GM18861 (cell line): ENCODE data around the gene TRNAU1AP.
A peak's percentile ranks its signal among the peaks of the same experiment; 100 is the strongest.
"Not testable (repeated sequence)": the region's sequence is repeated elsewhere in the genome, so short reads cannot be mapped to it uniquely, and the experiment has no call there.

Source experiments
- ATAC-seq: cut with Tn5 transposase; IDR thresholded peaks from one replicate; pipeline ENCODE4 v1.9.1; 2021; ENCODE audit not compliant: unreplicated experiment

The TRNAU1AP gene

DNA sequence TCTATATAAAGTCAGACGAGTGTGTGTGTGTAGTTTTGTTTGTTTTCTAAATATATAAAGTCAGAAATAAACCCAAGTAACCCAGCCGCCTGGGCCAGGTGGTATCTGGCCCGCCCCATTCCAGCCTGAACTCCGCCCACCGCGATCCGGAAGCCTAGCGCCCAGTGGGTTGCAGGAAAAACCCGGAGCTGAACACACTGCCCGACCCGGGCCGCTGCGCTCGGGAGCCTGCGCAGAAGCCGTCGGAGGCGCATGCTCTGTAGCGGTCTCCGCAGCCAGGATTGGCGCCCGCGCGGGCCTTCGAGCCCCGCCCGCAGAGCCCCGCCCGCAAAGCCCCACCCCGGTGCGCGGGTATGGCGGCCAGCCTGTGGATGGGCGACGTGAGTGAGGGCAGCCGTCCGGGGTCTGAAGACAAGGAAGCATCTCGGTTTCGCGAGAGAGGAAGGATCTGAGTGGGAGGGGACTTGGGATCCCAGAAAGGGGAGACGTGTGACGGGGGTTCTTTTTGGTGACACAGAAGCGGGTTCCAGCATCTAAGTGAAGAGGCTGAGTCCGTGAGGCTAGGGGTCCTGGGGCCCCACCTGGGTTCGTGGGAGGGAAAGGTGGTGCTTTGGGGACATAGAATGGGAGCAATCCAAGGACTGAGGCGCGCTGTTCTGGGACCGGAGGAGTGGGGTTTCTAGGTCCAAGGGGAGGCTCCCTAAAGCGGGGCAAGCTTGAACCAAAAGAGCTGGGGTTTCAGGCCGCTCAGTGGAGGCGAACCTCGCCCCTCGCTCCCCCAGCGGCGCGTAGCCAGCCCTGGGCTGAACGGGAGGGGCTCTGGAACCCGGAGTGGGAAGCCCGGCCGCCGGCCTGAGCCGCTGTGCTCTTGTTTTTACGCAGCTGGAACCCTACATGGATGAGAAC lies at the start of gene TRNAU1AP:
TRNAU1AP (plus strand) TSS at position 328 of the 906 bp plus-strand sequence; CDS start at position 354, 26 bp downstream.
- peak; percentile 89 for ATAC-seq

GRCh38 chr1:28503117-28503516 lies 49.8 kb upstream of the TRNAU1AP start:
- ATAC-seq, result no peak

- peak; percentile 63 for ATAC-seq
Observed at GRCh38 chr1:28505406-28506187, 47.3 kb upstream of the TRNAU1AP start, which contains the start of gene RCC1. Gene RCC1 (plus strand): TSS chr1:28506043. CDS start chr1:28529867, 23,824 bp downstream.

DNA sequence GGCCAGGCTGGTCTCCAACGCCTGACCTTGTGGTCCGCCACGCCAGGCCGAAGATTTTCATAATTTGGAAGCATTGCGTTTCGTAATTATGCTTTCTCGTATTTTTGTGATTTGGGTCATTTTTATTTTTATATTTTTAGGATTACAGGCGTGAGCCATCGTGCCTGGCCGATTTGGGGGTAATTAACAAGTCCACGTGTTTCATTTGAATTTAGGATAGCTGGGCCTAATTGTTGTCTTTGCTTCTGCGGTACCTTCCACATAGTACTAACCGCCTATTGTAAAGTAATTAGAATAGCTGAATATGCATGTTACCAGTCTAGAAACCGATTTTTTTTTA lies 46.0 kb upstream of the TRNAU1AP start:
- no peak for ATAC-seq

- ATAC-seq, result no peak
Observed at GRCh38 chr1:28507247-28507645, 45.6 kb upstream of the TRNAU1AP start.

- ATAC-seq, result no peak
Observed at GRCh38 chr1:28507646-28508434, 45.0 kb upstream of the TRNAU1AP start.

- no peak for ATAC-seq
Observed at GRCh38 chr1:28508435-28508754, 44.5 kb upstream of the TRNAU1AP start.

GRCh38 chr1:28509705-28510272 lies 43.1 kb upstream of the TRNAU1AP start:
- no peak for ATAC-seq

GRCh38 chr1:28510273-28510969 lies 42.5 kb upstream of the TRNAU1AP start:
- ATAC-seq, result no peak

DNA sequence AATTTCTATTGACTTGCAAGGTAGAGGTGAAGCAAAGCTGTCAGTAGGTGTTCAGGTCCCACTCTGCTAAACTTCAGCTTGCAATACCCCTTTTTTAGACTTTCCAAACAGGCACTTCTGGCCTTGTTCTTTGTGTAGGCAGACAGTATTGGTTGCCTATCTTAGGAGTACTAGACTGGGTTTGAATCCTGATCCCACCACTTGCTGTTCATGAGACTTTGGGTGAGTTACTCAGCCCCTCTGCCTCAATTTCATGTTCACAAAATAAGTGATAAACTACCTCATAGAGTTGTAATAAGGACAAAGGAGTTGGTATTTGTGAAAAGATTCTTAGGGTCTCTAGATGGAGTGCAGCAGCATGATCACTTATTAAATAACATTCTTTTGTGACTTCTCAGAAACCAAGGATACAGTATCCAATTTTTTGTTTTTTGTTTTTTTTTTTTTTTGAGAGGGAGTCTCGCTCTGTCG lies 41.9 kb upstream of the TRNAU1AP start:
- no peak for ATAC-seq

DNA sequence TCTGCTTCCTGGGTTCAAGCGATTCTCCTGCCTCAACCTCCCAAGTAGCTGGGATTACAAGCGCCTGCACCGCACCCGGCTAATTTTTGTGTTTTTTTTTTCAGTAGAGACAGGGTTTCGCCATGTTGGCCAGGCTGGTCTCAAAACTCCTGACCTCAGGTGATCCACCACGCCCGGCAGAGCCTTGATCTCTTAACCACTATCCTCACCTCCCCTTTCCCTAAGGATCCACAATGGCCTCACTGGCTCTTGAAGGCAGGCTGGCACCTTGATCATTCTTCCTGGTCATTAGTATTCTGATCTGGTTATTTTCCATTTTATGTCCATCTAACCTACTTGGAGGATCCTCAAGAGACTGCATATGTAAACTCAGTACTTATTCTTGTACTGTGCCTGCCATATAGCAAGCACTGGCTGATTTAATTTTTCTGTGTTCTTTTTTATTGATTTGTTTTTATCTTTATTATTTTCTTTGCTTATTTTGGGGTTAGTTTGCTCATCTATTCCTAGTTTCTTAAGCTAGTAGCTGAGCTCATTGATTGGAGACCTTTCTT lies 40.8 kb upstream of the TRNAU1AP start:
- no peak for ATAC-seq

DNA sequence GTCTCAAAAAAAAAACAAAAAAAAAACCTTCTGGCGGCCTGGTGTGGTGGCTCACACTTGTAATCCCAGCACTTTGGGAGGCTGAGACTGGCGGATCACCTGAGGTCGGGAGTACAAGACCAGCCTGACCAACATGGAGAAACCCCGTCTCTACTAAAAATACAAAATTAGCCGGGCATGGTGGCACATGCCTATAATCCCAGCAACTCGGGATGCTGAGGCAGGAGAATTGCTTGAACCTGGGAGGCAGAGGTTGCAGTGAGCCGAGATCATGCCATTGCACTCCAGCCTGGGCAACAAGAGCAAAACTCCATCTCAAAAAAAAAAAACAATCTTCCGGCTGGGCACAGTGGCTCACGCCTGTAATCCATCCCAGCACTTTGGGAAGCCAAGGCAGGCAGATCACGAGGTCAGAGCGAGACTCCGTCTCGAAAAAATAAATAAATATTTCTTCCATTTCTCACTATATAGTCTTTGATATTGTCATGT lies 38.4 kb upstream of the TRNAU1AP start:
- not testable (repeated sequence) for ATAC-seq

DNA sequence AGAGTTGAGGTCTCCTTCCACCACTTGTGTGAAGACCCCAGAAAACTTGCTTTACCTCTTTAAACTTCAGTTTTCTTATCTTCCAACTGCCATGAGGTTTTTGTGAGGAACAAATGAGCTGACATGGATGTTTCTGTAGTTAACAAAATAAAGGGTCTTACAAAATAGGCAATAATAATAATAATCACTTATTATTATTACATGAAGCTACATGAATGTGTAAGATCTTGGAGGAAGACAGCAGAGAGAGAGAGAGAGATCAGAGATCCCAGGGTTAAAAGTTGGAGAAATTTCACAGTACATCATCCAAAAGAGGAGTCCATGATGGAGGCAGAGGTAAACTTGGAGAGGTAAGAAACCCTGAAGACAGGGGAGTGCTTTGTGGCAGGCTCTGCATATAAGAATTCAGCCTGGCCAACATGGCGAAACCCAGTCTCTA lies 36.3 kb upstream of the TRNAU1AP start:
- no peak for ATAC-seq

DNA sequence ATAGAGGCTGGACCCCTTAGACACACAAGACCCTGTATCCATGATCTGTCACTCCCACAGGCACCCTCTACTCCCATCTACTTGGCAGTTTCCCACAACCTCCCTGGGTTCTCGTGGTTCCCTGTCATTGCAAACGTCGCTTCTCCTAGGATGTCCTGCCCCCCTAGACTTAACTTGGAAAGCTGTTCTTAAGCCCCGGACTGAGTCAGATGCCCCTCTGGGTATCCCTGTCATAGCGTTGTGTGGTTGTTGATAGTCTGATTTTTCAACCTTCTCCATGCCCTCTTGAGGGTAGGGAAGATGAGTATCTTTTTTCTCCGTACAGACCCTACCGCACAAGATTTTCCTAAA lies 35.3 kb upstream of the TRNAU1AP start:
- peak; percentile 3 for ATAC-seq

- peak; percentile 63 for ATAC-seq
Observed at GRCh38 chr1:28518000-28518744, 34.7 kb upstream of the TRNAU1AP start.

- no peak for ATAC-seq
Observed at GRCh38 chr1:28518745-28519341, 34.0 kb upstream of the TRNAU1AP start.

DNA sequence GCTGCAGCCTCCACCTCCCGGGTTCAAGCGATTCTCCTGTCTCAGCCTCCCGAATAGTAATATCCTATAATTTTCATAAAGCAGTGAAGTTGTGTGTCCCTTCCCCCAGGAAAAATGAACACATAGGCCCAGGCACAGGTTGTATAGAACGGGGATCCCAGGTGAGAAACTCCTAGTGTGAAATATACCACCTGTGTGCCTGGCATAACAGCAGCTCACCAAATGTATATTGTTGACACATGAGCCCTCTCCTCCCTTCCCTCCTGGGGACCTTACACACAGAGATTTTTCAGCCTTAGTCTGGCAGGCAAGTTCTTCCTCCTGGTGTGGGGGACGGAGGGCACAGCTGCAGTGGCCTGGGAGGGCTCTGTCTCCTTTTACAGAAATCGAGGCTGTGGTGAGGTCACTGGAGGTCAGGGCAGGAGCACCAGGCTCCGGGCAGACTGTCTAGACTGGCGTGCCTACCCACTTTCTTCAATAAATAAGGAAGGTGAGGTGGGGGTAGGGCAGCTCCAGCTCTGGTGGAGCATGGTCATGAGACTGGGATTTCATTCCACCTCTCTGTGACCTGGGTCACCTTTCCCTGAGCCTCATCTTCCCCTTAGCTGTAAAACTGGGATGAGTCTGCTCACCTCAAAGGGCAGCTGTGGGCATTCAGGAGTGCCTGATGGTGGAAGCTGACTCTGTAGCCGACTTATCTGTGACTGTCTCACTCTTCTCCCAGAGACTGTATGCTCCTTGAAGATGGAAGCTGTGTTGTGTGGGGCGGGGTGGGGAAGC lies 32.7 kb upstream of the TRNAU1AP start:
- ATAC-seq, result no peak

DNA sequence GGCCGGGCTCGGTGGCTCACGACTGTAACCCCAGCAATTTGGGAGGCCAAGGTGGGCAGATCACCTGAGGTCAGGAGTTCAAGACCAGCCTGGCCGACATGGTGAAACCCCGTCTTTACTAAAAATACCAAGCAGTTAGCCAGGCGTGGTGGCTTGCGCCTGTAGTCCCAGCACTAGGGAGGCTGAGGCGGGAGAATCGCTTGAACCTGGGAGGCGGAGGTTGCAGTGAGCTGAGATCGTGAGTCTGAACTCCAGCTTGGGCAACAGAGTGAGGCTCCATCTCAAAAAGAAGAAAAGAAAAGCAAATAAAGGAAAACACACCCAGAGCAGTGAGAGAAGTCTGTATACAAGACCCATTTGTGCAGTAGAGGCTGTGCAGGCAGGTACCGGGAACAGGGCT lies 32.1 kb upstream of the TRNAU1AP start:
- not testable (repeated sequence) for ATAC-seq
